ENCODE data around the gene TTC3. TPM values are rescaled to one million over a fixed set of nuclear protein-coding genes. Genes with fewer than 3 reads are reported as not detected.

The TTC3 gene
- total and polyA plus RNA-seq, 9 of the 15 experiments (the other 6 are each of a cell fraction or from before 2014, with no cell fraction given) = 17.5 to 92.0 (median 59.5) TPM

- TF ChIP-seq PCBP2 (IDR thresholded peaks at IDR 0.05; ENCODE audit: low read depth, low read length, poor library complexity, severe bottlenecking) (no peak), RCOR1 (IDR thresholded peaks at IDR 0.05; ENCODE audit: borderline replicate concordance in 1 of 2, low read depth in 2 of 2, low read length in 2 of 2) (no peak), CXXC5 (CRISPR knock-in tag; IDR thresholded peaks at IDR 0.05) (no peak; the same call in none of the 2 replicates), EWSR1 (IDR thresholded peaks at IDR 0.05; ENCODE audit: borderline replicate concordance, low read depth, partially characterized antibody) (no peak), ATF7 (IDR thresholded peaks at IDR 0.05) (no peak), MTA1 (IDR thresholded peaks at IDR 0.05; ENCODE audit: borderline replicate concordance) (peak; percentile 90), POLR2H (tag; IDR thresholded peaks at IDR 0.05; ENCODE audit: low read depth) (no peak), POU5F1 (IDR thresholded peaks at IDR 0.05; ENCODE audit: borderline replicate concordance, low read depth, low read length, partially characterized antibody) (no peak), ZC3H8 (IDR thresholded peaks at IDR 0.05) (no peak), HNRNPLL (IDR thresholded peaks at IDR 0.05; ENCODE audit: low read depth, low read length, poor library complexity, severe bottlenecking) (peak; percentile 5), NFXL1 (CRISPR knock-in tag; IDR thresholded peaks at IDR 0.05) (no peak)
- TF ChIP-seq, protein P1, sequence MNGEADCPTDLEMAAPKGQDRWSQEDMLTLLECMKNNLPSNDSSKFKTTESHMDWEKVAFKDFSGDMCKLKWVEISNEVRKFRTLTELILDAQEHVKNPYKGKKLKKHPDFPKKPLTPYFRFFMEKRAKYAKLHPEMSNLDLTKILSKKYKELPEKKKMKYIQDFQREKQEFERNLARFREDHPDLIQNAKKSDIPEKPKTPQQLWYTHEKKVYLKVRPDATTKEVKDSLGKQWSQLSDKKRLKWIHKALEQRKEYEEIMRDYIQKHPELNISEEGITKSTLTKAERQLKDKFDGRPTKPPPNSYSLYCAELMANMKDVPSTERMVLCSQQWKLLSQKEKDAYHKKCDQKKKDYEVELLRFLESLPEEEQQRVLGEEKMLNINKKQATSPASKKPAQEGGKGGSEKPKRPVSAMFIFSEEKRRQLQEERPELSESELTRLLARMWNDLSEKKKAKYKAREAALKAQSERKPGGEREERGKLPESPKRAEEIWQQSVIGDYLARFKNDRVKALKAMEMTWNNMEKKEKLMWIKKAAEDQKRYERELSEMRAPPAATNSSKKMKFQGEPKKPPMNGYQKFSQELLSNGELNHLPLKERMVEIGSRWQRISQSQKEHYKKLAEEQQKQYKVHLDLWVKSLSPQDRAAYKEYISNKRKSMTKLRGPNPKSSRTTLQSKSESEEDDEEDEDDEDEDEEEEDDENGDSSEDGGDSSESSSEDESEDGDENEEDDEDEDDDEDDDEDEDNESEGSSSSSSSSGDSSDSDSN (IDR thresholded peaks at IDR 0.05; ENCODE audit: borderline replicate concordance in 1 of 2, low read depth in 2 of 2, low read length in 2 of 2) = no peak; a peak in 1 of 4 replicates
- TF ChIP-seq, protein P2, sequence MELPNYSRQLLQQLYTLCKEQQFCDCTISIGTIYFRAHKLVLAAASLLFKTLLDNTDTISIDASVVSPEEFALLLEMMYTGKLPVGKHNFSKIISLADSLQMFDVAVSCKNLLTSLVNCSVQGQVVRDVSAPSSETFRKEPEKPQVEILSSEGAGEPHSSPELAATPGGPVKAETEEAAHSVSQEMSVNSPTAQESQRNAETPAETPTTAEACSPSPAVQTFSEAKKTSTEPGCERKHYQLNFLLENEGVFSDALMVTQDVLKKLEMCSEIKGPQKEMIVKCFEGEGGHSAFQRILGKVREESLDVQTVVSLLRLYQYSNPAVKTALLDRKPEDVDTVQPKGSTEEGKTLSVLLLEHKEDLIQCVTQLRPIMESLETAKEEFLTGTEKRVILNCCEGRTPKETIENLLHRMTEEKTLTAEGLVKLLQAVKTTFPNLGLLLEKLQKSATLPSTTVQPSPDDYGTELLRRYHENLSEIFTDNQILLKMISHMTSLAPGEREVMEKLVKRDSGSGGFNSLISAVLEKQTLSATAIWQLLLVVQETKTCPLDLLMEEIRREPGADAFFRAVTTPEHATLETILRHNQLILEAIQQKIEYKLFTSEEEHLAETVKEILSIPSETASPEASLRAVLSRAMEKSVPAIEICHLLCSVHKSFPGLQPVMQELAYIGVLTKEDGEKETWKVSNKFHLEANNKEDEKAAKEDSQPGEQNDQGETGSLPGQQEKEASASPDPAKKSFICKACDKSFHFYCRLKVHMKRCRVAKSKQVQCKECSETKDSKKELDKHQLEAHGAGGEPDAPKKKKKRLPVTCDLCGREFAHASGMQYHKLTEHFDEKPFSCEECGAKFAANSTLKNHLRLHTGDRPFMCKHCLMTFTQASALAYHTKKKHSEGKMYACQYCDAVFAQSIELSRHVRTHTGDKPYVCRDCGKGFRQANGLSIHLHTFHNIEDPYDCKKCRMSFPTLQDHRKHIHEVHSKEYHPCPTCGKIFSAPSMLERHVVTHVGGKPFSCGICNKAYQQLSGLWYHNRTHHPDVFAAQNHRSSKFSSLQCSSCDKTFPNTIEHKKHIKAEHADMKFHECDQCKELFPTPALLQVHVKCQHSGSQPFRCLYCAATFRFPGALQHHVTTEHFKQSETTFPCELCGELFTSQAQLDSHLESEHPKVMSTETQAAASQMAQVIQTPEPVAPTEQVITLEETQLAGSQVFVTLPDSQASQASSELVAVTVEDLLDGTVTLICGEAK (IDR thresholded peaks at IDR 0.05) = peak; percentile 43; the same call in 1 of the 2 replicates
- TF ChIP-seq, protein P2 (CRISPR knock-in tag; IDR thresholded peaks at IDR 0.05) = 0 out of 2 replicates have a peak, but pooled peaks have one; percentile 21
These were observed 553 bp downstream of the TTC3 start (continued) for GRCh38 chr21:37073417-37074196.
